NCI-H2107 treated with DMSO at 0.1 percent for 48 hours (cell line): ENCODE data around the gene ATP8B1.

ENCODE experiments used
- DNase-seq: peaks from one replicate; lab custom pipeline; 2025; ENCODE audit not compliant: unreplicated experiment; lab: John Stamatoyannopoulos, UW

The ATP8B1 gene

GRCh38 chr18:57819671-57820460, 16.8 kb upstream of the ATP8B1 start:
- peak; percentile 87 for DNase-seq

GRCh38 chr18:57819119-57819518, 16.0 kb upstream of the ATP8B1 start:
- no peak for DNase-seq

GRCh38 chr18:57816208-57816954, 13.3 kb upstream of the ATP8B1 start:
- DNase-seq = no peak

- no peak for DNase-seq
Observed at GRCh38 chr18:57814555-57814954, 11.4 kb upstream of the ATP8B1 start.

- DNase-seq = no peak
Observed at GRCh38 chr18:57813245-57813644, 10.1 kb upstream of the ATP8B1 start.

GRCh38 chr18:57812126-57812477, 9.0 kb upstream of the ATP8B1 start:
- DNase-seq = no peak

- no peak for DNase-seq
Observed at GRCh38 chr18:57811477-57812125, 8.5 kb upstream of the ATP8B1 start.

- DNase-seq = no peak
Observed at GRCh38 chr18:57809190-57809589, 6.1 kb upstream of the ATP8B1 start.

- no peak for DNase-seq
Observed at GRCh38 chr18:57807336-57808117, 4.4 kb upstream of the ATP8B1 start.

- no peak for DNase-seq
Observed at GRCh38 chr18:57806978-57807285, 3.8 kb upstream of the ATP8B1 start.

GRCh38 chr18:57806201-57806977, 3.3 kb upstream of the ATP8B1 start:
- no peak for DNase-seq

- DNase-seq = no peak
Observed at GRCh38 chr18:57805117-57805516, 2.0 kb upstream of the ATP8B1 start.

- no peak for DNase-seq
Observed at GRCh38 chr18:57804557-57804956, 1.4 kb upstream of the ATP8B1 start.

GRCh38 chr18:57802213-57803102, 657 bp downstream of the ATP8B1 start:
- no peak for DNase-seq

- no peak for DNase-seq
Observed at GRCh38 chr18:57801761-57802212, 1.3 kb downstream of the ATP8B1 start.

- no peak for DNase-seq
Observed at GRCh38 chr18:57801325-57801724, 1.8 kb downstream of the ATP8B1 start.

- no peak for DNase-seq
Observed at GRCh38 chr18:57798713-57799373, 4.3 kb downstream of the ATP8B1 start.

GRCh38 chr18:57797209-57797651, 5.9 kb downstream of the ATP8B1 start:
- DNase-seq = peak; percentile 99
